T-helper 9 cell (primary cell): ENCODE results near the gene TRMT1.
A peak's percentile ranks its signal among the peaks of the same experiment; 100 is the strongest.
"Not testable (repeated sequence)": the region's sequence is repeated elsewhere in the genome, so short reads cannot be mapped to it uniquely, and the experiment has no call there.

Experiments used
- DNase-seq: peaks from one replicate; pipeline ENCODE4 v3.0.0-alpha.2; 2020

The TRMT1 gene

GRCh38 chr19:13150187-13150930 lies 33.8 kb upstream of the TRMT1 start, which contains the start of the genes IER2 and STX10:
Gene IER2 (plus strand): TSS chr19:13150411. CDS start chr19:13153187, 2,776 bp downstream.
Gene STX10 (minus strand): TSS chr19:13150375. CDS start chr19:13150173, 202 bp downstream.
- peak; percentile 86 for DNase-seq

GRCh38 chr19:13149628-13150186 lies 33.2 kb upstream of the TRMT1 start:
- DNase-seq: no peak

DNA sequence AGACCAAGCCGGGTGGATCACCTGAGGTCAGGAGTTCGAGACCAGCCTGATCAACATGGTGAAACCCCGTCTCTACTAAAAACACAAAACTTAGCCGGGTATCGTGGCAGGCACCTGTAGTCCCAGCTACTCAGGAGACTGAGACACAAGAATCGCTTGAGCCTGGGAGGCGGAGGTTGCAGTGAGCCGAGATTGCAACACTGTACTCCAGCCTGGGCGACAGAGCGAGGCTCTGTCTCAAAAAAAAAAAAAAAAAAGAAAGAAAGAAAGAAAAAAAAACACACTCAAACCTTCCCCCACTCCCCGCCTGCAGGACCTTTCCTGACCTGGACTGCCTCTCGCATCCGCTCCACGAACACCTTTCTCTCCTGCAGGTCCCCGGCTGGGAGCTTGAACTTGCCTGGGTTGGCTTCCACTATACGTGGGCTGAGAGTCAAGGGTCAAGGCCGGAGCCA lies 32.7 kb upstream of the TRMT1 start:
- DNase-seq: not testable (repeated sequence)

DNA sequence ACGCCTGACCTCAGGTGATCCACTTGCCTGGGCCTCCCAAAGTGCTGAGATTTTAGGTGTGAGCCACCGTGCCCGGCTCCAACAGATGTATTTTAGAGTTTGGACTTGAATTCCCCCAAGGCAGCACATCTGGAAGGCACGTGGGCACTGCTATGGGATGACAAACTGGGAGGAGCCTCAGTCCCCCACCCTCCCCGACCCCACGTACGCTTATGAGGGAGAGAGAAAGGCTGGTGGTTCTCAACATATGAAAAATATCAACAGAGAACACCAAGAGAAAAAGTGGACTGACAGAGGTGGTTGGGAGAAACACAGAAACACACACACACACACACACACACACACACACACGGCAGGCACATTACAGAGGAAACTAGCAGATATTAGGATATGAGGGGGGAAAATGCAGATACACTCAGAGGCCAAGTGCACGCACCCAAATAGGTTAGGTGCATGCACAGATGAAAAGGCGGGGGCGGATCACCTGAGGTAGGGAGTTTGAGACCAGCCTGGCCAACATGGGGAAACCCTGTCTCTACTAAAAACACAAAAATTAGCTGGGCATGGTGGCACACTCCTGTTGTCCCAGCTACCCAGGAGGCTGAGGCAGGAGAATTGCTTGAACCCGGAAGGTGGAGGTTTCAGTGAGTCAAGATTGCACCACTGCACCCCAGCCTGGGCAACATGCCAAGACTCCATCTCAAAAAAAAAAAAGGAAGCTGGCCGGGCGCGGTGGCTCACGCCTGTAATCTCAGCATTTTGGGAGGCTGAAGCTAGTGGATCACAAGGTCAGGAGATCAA lies 30.4 kb upstream of the TRMT1 start:
- DNase-seq: no peak

DNA sequence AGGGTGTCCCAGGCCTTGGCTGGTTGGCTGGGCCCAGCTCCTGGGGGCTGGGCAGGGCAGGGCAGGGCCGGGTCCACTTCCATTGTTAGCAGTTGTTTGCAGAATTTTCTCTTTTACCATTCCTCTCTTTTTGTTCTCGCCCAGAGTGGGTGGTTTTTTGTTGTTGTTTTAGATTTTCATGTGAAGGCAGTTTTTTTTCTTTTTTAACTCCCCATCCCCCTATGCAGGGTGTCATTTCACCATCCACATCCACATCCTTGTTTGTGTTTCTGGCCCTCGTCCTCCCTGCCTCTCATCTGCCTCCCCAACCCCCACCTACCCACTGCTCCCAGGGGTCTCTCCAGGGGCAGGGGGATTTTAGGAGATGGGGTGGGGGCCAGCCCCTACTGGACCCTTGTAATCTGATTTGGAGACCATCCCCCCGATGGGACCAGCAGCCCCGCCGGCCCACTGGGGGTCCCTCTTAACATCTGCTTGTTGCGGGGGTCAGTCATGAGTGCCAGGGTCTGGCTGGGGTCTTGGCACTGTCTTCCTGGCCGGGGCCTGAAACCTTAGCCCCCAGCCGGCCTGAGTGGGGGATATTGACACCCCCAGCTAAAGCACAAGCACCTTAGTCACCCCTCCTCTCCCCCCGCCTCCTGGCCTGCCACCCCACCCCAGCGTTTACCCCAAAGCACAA lies 23.2 kb upstream of the TRMT1 start:
- DNase-seq: no peak

DNA sequence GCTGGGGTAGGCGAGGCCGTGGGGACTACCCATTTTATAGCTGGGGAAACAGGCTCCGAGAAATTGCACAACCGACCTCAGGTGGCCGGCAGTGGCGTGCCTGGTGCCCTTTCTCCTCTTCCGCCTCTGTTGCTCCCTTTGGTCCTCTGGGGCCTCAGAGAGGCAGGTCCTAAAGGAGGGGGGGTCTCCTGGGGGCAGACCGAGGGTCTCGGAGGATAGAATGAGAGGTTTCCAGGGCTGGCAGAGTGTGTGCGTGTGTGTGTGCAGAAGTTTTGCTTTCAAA lies 22.3 kb upstream of the TRMT1 start:
- DNase-seq: no peak

DNA sequence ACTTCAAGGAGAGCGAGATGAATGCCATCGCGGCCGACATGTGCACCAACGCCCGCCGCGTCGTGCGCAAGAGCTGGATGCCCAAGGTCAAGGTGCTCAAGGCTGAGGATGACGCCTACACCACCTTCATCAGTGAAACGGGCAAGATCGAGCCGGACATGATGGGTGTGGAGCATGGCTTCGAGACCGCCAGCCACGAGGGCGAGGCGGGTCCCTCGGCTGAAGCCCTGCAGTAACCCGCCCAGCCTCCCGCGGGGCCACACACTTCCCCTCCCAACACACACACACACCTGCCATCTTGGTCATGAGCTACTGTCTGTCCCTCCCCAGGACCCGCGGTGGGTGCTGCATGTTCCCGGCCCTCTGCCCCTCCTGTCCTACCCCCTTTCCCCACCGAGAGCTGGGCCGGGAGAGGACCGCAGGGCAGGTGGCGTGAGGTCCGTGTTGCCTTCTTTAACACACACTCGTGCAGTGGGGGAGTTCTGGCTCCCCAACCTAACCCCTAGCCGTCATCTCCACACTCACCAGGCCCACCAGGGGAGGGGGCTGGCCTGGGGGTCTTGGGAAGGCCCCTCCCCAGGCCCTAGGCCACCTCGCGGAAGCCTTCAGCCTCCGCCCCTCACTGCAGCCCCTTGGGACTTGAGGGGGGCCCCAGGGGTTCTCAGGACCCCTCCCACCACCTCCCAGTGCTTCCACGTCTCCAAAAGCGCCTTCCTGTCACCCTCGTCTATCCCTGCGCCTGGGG lies 21.8 kb upstream of the TRMT1 start:
- no peak for DNase-seq

DNA sequence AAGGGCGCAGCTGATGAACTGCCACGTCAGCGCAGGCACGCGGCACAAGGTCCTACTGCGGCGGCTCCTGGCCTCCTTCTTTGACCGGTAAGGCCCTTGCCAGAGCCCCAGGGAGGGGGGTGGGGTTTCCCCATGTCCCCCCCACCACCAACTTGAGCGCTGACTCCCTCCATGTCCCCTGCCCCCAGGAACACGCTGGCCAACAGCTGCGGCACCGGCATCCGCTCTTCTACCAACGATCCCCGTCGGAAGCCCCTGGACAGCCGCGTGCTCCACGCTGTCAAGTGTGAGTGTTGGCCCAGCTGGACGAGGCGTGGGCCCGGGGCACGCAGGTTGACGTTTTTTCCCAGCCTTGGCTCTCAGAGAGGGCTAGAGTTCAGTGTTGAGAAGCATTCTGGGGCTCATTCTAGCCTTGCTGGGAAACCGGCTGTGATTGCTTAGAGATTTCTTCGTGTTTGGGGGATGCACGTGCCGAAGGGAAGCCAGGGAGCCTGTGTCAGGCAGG lies 20.8 kb upstream of the TRMT1 start:
- no peak for DNase-seq

DNA sequence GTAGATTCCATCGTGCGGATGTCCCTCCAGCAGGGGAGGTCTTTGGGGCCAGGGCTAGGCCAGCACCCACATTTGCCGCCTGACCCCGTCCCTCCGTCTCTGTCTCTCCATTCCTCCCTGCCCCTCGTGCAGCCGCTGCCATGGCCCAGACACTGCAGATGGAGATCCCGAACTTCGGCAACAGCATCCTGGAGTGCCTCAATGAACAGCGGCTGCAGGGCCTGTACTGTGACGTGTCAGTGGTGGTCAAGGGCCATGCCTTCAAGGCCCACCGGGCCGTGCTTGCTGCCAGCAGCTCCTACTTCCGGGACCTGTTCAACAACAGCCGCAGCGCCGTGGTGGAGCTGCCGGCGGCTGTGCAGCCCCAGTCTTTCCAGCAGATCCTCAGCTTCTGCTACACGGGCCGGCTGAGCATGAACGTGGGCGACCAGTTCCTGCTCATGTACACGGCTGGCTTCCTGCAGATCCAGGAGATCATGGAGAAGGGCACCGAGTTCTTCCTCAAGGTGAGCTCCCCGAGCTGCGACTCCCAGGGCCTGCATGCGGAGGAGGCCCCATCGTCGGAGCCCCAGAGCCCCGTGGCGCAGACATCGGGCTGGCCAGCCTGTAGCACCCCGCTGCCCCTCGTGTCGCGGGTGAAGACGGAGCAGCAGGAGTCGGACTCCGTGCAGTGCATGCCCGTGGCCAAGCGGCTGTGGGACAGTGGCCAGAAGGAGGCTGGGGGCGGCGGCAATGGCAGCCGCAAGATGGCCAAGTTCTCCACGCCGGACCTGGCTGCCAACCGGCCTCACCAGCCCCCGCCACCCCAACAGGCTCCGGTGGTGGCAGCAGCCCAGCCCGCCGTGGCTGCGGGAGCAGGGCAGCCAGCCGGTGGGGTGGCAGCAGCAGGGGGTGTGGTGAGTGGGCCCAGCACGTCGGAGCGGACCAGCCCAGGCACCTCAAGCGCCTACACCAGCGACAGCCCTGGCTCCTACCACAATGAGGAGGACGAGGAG lies 18.8 kb upstream of the TRMT1 start:
- no peak for DNase-seq

GRCh38 chr19:13134626-13135025 lies 18.1 kb upstream of the TRMT1 start:
- DNase-seq: no peak

DNA sequence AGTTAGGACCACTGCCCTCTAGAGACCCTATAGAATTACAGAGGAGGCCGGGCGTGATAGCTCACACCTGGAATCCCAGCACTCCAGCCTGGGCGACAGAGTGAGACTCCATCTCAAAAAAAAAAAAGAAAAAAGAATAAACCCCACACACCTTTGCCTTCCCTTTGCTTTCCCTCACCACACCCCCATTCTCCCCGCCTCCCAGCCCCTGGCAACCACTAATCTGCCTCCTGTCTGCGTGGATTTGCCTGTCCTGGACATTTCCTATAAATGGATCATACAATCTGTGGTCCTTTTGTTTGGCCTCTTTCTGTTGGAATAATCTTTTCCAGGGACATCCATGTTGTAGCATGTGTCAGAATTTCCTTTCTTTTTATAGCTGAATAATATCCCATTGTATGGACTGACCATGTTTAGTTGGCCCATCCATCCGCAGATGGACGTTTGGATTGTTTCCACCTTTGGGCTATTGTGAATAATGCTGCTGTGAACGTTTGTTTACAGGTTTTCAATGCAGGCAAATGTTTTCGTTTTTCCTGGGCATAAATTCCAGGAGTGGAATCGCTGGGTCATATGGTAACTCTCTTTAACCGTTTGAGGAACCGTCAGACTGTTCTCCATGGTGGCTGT lies 16.8 kb upstream of the TRMT1 start:
- no peak for DNase-seq

DNA sequence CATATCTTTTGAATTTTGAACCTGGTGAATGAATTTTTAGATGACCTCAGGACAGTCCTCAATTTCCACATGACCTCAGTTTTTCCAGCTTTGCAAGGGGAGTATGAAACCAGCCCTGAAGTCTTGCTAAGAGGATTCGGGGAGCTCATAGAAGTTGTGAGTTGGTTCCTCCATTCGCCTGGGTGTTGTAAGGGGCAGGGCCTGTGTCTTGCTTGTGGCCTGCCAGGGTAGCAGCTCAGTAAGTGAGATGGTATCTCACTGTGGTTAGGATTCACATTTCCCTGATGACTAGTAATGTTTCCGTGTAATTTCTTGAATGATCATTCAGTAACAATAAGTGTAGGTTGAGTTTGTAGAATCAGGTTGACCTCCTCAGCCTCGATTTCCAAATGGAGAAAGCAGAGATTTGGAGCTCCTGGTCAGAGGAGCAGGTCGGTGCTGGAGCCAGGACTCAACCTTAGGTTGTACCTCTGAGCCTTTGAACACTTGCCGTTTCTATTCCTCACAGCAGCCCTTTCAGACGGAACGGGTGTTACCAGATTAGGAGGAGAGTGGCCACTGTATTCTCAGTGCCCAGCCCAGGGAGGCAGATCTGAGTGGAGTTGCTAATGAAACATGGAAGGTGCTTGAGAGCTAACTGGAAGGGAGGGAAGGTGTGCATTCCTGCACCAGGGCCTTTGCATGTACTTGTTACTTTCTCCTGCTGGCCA lies 16.1 kb upstream of the TRMT1 start:
- DNase-seq: no peak

- no peak for DNase-seq
Observed at GRCh38 chr19:13130886-13131490, 14.4 kb upstream of the TRMT1 start.

DNA sequence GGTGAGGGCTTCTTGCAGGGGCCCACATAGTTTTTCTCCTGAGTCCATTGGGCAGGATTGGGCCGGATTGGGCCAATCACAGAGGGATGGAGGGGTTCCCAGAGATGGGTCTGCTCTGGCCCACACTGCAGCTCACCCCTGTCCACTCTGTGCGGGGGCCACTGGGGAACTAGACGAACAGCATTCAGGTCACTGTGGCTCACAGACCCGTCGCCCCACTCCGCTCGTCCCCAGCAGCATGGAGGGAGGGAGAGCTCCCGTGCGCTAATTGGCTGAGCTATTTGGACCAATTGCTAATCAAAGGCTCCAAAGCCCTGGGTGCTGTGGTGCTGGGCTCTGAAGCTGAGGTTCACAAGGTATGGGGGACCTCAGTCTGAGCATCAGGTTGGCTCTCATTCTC lies 12.8 kb upstream of the TRMT1 start:
- no peak for DNase-seq

DNA sequence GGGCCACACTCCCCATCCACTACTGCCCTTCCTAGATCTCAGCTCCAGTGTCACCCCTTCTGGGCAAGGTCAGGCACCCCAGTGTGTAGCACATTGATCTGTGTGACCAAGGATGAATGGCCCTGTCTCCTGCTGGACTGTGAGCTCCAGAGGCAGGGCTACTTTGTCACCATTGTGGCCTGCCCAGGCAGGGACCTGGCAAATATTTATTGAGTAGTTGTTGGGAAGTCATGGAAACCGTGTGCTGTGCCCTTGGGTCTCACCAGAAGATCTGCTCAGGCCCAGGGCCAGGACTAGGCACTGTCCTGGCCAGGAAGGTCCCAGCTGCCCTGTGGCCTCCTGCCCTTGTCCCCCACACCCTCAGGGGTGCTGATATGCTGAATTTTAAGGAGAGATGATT lies 12.0 kb upstream of the TRMT1 start:
- DNase-seq: no peak

GRCh38 chr19:13127811-13128575 lies 11.5 kb upstream of the TRMT1 start:
- DNase-seq: no peak

- DNase-seq: no peak
Observed at GRCh38 chr19:13127051-13127450, 10.5 kb upstream of the TRMT1 start.
